Endothelial cell of umbilical vein (primary cell): ENCODE data around the gene RASA1. TPM values are rescaled to one million over a fixed set of nuclear protein-coding genes. Genes with fewer than 3 reads are reported as not detected.

Experiments used
- BruUV-seq: library from RNA; stranded (reverse); fragments of 400-500 nt; replicated peaks from 2 replicates; lab custom pipeline; 2021; lab: Mats Ljungman, UMichigan
- CTCF ChIA-PET: fragments of 300-600, 350-600 bp; sonication (Branson Sonifier 250); formaldehyde crosslinking; loops from one replicate; lab custom pipeline; 2021; ENCODE audit warnings: antibody characterized with exemption, inconsistent platforms; lab: Charles Lee
- POLR2A ChIA-PET: fragments of 300-600, 350-600 bp; sonication (Branson Sonifier 250); formaldehyde crosslinking; loops from one replicate; lab custom pipeline; 2021; ENCODE audit warnings: antibody characterized with exemption, inconsistent platforms; lab: Charles Lee
- DNase-seq: peaks from one replicate; pipeline ENCODE4 v3.0.0-alpha.2; 2011; ENCODE audit warnings: low read depth, low spot score
- FAIRE-seq: peaks from 2 replicates; lab custom pipeline; 2011; peaks lifted over from hg19 to GRCh38; lab: Jason Lieb, UNC
- H2AFZ ChIP-seq: 2 replicates; pipeline ENCODE4 v1.6.0; 2012; ENCODE audit warnings: low read depth, low read length, control low read depth, inconsistent platforms
- H3K27ac ChIP-seq: 2 replicates; pipeline ENCODE4 v1.5.1; 2011; ENCODE audit warnings: low read depth, mild to moderate bottlenecking, control low read depth, low read length, moderate library complexity; ENCODE audit not compliant: insufficient read depth
- H3K27me3 ChIP-seq, 2 experiments: 2 replicates each; pipeline versions ENCODE4 v1.6.0 to v1.6.1; 2011; ENCODE audit warnings: low read length in 2 of 2, mixed read lengths in 1 of 2; ENCODE audit not compliant: control insufficient read depth in 2 of 2, insufficient read depth in 2 of 2
- H3K36me3 ChIP-seq, 2 experiments: 2 replicates in 1 of 2; 3 replicates in 1 of 2; pipeline ENCODE4 v1.5.1; 2011; ENCODE audit warnings: low read length in 2 of 2, mild to moderate bottlenecking in 1 of 2, moderate library complexity in 1 of 2; ENCODE audit not compliant: control insufficient read depth in 2 of 2, insufficient read depth in 2 of 2; ENCODE audit errors: extremely low read depth in 1 of 2
- H3K4me1 ChIP-seq: 3 replicates; pipeline ENCODE4 v1.5.1; 2011; ENCODE audit warnings: mild to moderate bottlenecking, low read length; ENCODE audit not compliant: control insufficient read depth, insufficient read depth; ENCODE audit errors: extremely low read depth
- H3K4me2 ChIP-seq: 2 replicates; pipeline ENCODE4 v1.6.1; 2011; ENCODE audit warnings: low read length, control low read depth, mixed read lengths; ENCODE audit not compliant: insufficient read depth
- H3K4me3 ChIP-seq, 3 experiments: fragments of 200-600 bp in 1 of 3; sonication (generic), shearing (Covaris generic) in 1 of 3; replicated peaks in 1 of 3; 2 replicates each; pipeline ENCODE4 v1.5.1; 2011 to 2016; ENCODE audit warnings: control low read depth in 3 of 3, low read length in 3 of 3, mild to moderate bottlenecking in 2 of 3, inconsistent platforms in 1 of 3, low read depth in 1 of 3, moderate library complexity in 1 of 3; ENCODE audit not compliant: insufficient read depth in 1 of 3
- H3K79me2 ChIP-seq: 2 replicates; pipeline ENCODE4 v1.6.0; 2012; ENCODE audit warnings: low read length, inconsistent platforms; ENCODE audit not compliant: control insufficient read depth, insufficient read depth
- H3K9ac ChIP-seq: replicated peaks from 2 replicates; pipeline ENCODE3; 2011; ENCODE audit warnings: low read length, control low read depth; ENCODE audit not compliant: insufficient read depth; ENCODE audit errors: extremely low read depth
- H3K9me1 ChIP-seq: replicated peaks from 3 replicates; pipeline ENCODE4 v1.6.0; 2011; ENCODE audit warnings: mild to moderate bottlenecking, low read length; ENCODE audit not compliant: control insufficient read depth, insufficient read depth; ENCODE audit errors: extremely low read depth
- H3K9me3 ChIP-seq: replicated peaks from 2 replicates; pipeline ENCODE4 v1.5.1; 2012; ENCODE audit warnings: low read length, inconsistent platforms; ENCODE audit not compliant: control insufficient read depth, insufficient read depth
- H4K20me1 ChIP-seq: replicated peaks from 2 replicates; pipeline ENCODE3; 2011; ENCODE audit warnings: mild to moderate bottlenecking, low read length; ENCODE audit not compliant: control insufficient read depth, insufficient read depth; ENCODE audit errors: extremely low read depth
- CTCF ChIP-seq, 2 donors: IDR thresholded peaks; 1 replicate in 1 of 2; 2 replicates in 1 of 2; pipeline ENCODE4 v1.5.1; 2011; ENCODE audit warnings: low read length in 2 of 2, mild to moderate bottlenecking in 2 of 2, moderate library complexity in 2 of 2, control low read depth in 1 of 2, inconsistent platforms in 1 of 2, low read depth in 1 of 2; ENCODE audit not compliant: insufficient read depth in 1 of 2; ENCODE audit errors: extremely low read depth in 1 of 2
- EZH2 ChIP-seq: IDR thresholded peaks from 2 replicates; pipeline ENCODE4 v1.6.1; 2012; ENCODE audit warnings: borderline replicate concordance, low read depth, mild to moderate bottlenecking, moderate library complexity, low read length, inconsistent platforms; ENCODE audit not compliant: severe bottlenecking
- FOS ChIP-seq: IDR thresholded peaks from 2 replicates; pipeline ENCODE4 v1.6.1; 2011; ENCODE audit warnings: mild to moderate bottlenecking, low read length, moderate library complexity, borderline replicate concordance; ENCODE audit not compliant: insufficient read depth
- GATA2 ChIP-seq: IDR thresholded peaks from 2 replicates; pipeline ENCODE4 v1.7.0; 2011; ENCODE audit warnings: low read depth, mild to moderate bottlenecking, moderate library complexity, mixed read lengths, low read length; ENCODE audit not compliant: insufficient read length, insufficient read depth
- JUN ChIP-seq: IDR thresholded peaks from 2 replicates; pipeline ENCODE4 v1.6.1; 2011; ENCODE audit warnings: borderline replicate concordance, low read depth; ENCODE audit not compliant: insufficient read length, insufficient read depth
- MAX ChIP-seq: IDR thresholded peaks from 2 replicates; pipeline ENCODE4 v1.6.1; 2011; ENCODE audit not compliant: insufficient read depth, insufficient read length
- MYC ChIP-seq: IDR thresholded peaks from one replicate; pipeline ENCODE4 v1.6.1; 2011; ENCODE audit warnings: mild to moderate bottlenecking, low read depth, low read length
- POLR2A ChIP-seq: IDR thresholded peaks from 2 replicates; pipeline ENCODE4 v1.6.1; 2012; ENCODE audit warnings: low read depth, mild to moderate bottlenecking, control low read depth, low read length
- POLR2AphosphoS5 ChIP-seq: IDR thresholded peaks from 2 replicates; pipeline ENCODE4 v1.6.1; 2012; ENCODE audit warnings: low read depth, mild to moderate bottlenecking, control low read depth, low read length, moderate library complexity; ENCODE audit not compliant: insufficient read depth
- dilution Hi-C: fragments of 300-500 bp; cut with MboI; formaldehyde crosslinking; loops from one replicate; pipeline ENCODE4 v1.15.0; 2019; ENCODE audit warnings: low sequenced_read_pairs; ENCODE audit not compliant: extremely low pct_ligation_motif_present
- intact Hi-C: fragments of 100-400 bp; cut with micrococcal nuclease; formaldehyde crosslinking; loops from one replicate; pipeline ENCODE4 v1.10.0; 2022
- polyA plus RNA-seq, 4 experiments: library from polyadenylated mRNA; depleted of rRNA in 3 of 4; stranded (reverse) in 3 of 4; unstranded in 1 of 4; fragments of >200 nt; gene quantifications; 2 replicates each; pipeline versions ENCODE4 v1.2.1 to v1.2.3, GENCODE V29; 2011 to 2012; ENCODE audit warnings: missing spikeins in 1 of 4
- total RNA-seq: library from RNA; stranded (reverse); gene quantifications from 2 replicates; pipeline ENCODE4 v1.2.3, GENCODE V29; 2021

RASA1 gene
- total and polyA plus RNA-seq, 2 donors (not counting 3 experiments of a cell fraction or from before 2014, with no cell fraction given): 23.1 to 42.0 TPM

GRCh38 chr5:87401626-87402025 is 133.9 kb downstream of the RASA1 start:
- intact Hi-C loops (loop anchor here (1.0 to 5.0 kb wide), 4 partner anchors 11 to 434 kb away; partner anchors contain the start of gene CCNH), dilution Hi-C loops (no loop called here)
- H2AFZ ChIP-seq: no peak overlapping the region
- ChIA-PET CTCF (interaction anchor here (1.8 to 5.8 kb wide), 3 partner anchors 10 to 387 kb away, joined by 11 to 134 read pairs (median 17); no protein-coding TSS in a partner anchor), POLR2A (no interaction called here)
- H3K27me3 ChIP-seq: no peaks in the 10 kb centered on the region
- H4K20me1 ChIP-seq: no peaks in the 10 kb centered on the region
- no peak overlapping the region for H3K4me3 ChIP-seq
- H3K27ac ChIP-seq: no peak overlapping the region
- TF ChIP-seq FOS (no peak), JUN (no peak), GATA2 (no peak), MAX (no peak), POLR2A (no peak), MYC (no peak), EZH2 (no peak), POLR2AphosphoS5 (no peak), CTCF (IDR thresholded peaks at IDR 0.05; ENCODE audit: extremely low read depth in 1 of 2, insufficient read depth in 1 of 2, low read depth in 1 of 2, low read length in 2 of 2) (no peak)
- peaks cover 13% of the 10 kb centered on the region for H3K4me1 ChIP-seq
- peaks cover 31% of the 10 kb centered on the region for H3K79me2 ChIP-seq
- H3K9me3 ChIP-seq: no peaks in the 10 kb centered on the region
- BruUV-seq: no TSS peak
- H3K9ac ChIP-seq: no peak overlapping the region
- no peak overlapping the region for H3K4me2 ChIP-seq
- peaks cover 2% of the 10 kb centered on the region for H3K9me1 ChIP-seq
- FAIRE-seq: no peak
- DNase-seq: no peak
- peaks cover 11 to 42% of the 10 kb centered on the region in 2 experiments for H3K36me3 ChIP-seq
